SU-DHL-6 (cell line): ENCODE data around the gene OR6C2.
"Not testable (repeated sequence)": the region's sequence is repeated elsewhere in the genome, so short reads cannot be mapped to it uniquely, and the experiment has no call there.

Experiments
- H2AFZ ChIP-seq: fragments of 200-600 bp; sonication (generic); 2 replicates; pipeline ENCODE4 v1.6.1; 2014; ENCODE audit warnings: low read depth, mild to moderate bottlenecking, moderate library complexity, mixed read lengths, antibody characterized with exemption, low read length; ENCODE audit not compliant: severe bottlenecking
- H3F3A ChIP-seq: fragments of 200-600 bp; shearing (Covaris generic); 2 replicates; pipeline ENCODE4 v1.6.0; 2016; ENCODE audit warnings: antibody characterized with exemption, mild to moderate bottlenecking; ENCODE audit not compliant: insufficient read depth
- H3K27ac ChIP-seq: fragments of 200-600 bp; sonication (generic); 2 replicates; pipeline ENCODE4 v1.5.1; 2016; ENCODE audit warnings: low read depth, mild to moderate bottlenecking, low read length, moderate library complexity, mixed read lengths
- H3K27me3 ChIP-seq: fragments of 200-600 bp; sonication (generic), shearing (Covaris generic); 2 replicates; pipeline ENCODE4 v1.6.0; 2014; ENCODE audit warnings: mild to moderate bottlenecking, low read length
- H3K36me3 ChIP-seq: fragments of 200-600 bp; sonication (generic); 2 replicates; pipeline ENCODE4 v1.6.1; 2014; ENCODE audit warnings: mild to moderate bottlenecking, low read length, mixed read lengths
- H3K4me2 ChIP-seq: fragments of 300-600, 200-600 bp; shearing (Covaris generic), sonication (generic); 2 replicates; pipeline ENCODE4 v1.6.0; 2014; ENCODE audit warnings: low read length, low read depth, mild to moderate bottlenecking; ENCODE audit not compliant: poor library complexity, severe bottlenecking
- H3K4me3 ChIP-seq: fragments of 200-600 bp; sonication (generic); 2 replicates; pipeline ENCODE4 v1.5.1; 2014; ENCODE audit warnings: antibody characterized with exemption, low read length, mild to moderate bottlenecking, mixed read lengths; ENCODE audit not compliant: insufficient read depth, poor library complexity, severe bottlenecking
- H3K79me2 ChIP-seq: fragments of 200-600 bp; sonication (generic); 2 replicates; pipeline ENCODE4 v1.6.1; 2014; ENCODE audit warnings: mild to moderate bottlenecking, low read length, moderate library complexity; ENCODE audit not compliant: insufficient read depth
- H3K9ac ChIP-seq: fragments of 200-600 bp; sonication (generic); 2 replicates; pipeline ENCODE4 v1.7.0; 2014; ENCODE audit warnings: mild to moderate bottlenecking, low read length
- H3K9me2 ChIP-seq: fragments of 200-600 bp; sonication (generic); replicated peaks from 2 replicates; pipeline ENCODE4 v1.6.1; 2014; ENCODE audit warnings: low read length; ENCODE audit not compliant: insufficient read depth
- H3K9me3 ChIP-seq: fragments of 200-600 bp; sonication (generic); 2 replicates; pipeline ENCODE4 v1.6.1; 2014; ENCODE audit warnings: low read length, mixed read lengths; ENCODE audit not compliant: insufficient read depth
- H4K20me1 ChIP-seq: fragments of 200-600 bp; sonication (generic); 2 replicates; pipeline ENCODE4 v1.6.1; 2014; ENCODE audit warnings: low read depth, mild to moderate bottlenecking, antibody characterized with exemption, low read length, moderate library complexity, mixed read lengths
- CTCF ChIP-seq: fragments of 200-600 bp; sonication (generic); IDR thresholded peaks from one replicate; pipeline ENCODE4 v1.5.1; 2017; ENCODE audit warnings: antibody characterized with exemption, mild to moderate bottlenecking, low read length, moderate library complexity; ENCODE audit not compliant: insufficient read depth, poor library complexity, severe bottlenecking
- EZH2phosphoT487 ChIP-seq: fragments of 200-600 bp; sonication (generic), shearing (Covaris generic); conservative IDR thresholded peaks from 2 replicates; pipeline ENCODE4 v1.6.1; 2018; ENCODE audit warnings: mild to moderate bottlenecking, antibody characterized with exemption, low read length, moderate library complexity, mixed read lengths

OR6C2 gene

GRCh38 chr12:55472264-55472663 is 28.4 kb downstream of the OR6C2 start:
- Histone ChIP-seq H3K9ac (no peak overlapping the region), H2AFZ (no peak overlapping the region), H3K9me3 (no peaks in the 10 kb centered on the region), H3K36me3 (no peaks in the 10 kb centered on the region), H3K9me2 (no peaks in the 10 kb centered on the region), H3K27ac (no peak overlapping the region), H4K20me1 (no peaks in the 10 kb centered on the region), H3F3A (no peaks in the 10 kb centered on the region), H3K4me3 (no peak overlapping the region), H3K4me2 (no peak overlapping the region), H3K79me2 (no peaks in the 10 kb centered on the region), H3K27me3 (no peaks in the 10 kb centered on the region)
- TF ChIP-seq EZH2phosphoT487 (no peak), CTCF (no peak)

- H3K27ac ChIP-seq, H3K36me3 ChIP-seq, H3K9ac ChIP-seq, H4K20me1 ChIP-seq, H3K9me3 ChIP-seq, H3K9me2 ChIP-seq, H3K4me3 ChIP-seq, H3K4me2 ChIP-seq, H3K27me3 ChIP-seq, H3K79me2 ChIP-seq, H3F3A ChIP-seq, H2AFZ ChIP-seq: not testable (repeated sequence)
Observed at GRCh38 chr12:55479136-55479535, 35.3 kb downstream of the OR6C2 start.

DNA sequence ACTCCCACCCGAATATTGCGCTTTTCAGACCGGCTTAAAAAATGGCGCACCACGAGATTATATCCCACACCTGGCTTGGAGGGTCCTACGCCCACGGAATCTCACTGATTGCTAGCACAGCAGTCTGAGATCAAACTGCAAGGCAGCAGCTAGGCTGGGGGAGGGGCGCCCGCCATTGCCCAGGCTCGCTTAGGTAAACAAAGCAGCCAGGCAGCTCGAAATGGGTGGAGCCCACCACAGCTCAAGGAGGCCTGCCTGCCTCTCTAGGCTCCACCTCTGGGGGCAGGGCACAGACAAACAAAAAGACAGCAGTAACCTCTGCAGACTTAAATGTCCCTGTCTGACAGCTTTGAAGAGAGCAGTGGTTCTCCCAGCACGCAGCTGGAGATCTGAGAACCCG is 40.4 kb downstream of the OR6C2 start:
- H3K4me2 ChIP-seq: not testable (repeated sequence)

GRCh38 chr12:55492078-55492477 is 48.2 kb downstream of the OR6C2 start, which contains the start of gene OR6C68:
TSS of gene OR6C68 (plus strand) at chr12:55492378. CDS start at chr12:55492378, 0 bp downstream.
- TF ChIP-seq CTCF (no peak), EZH2phosphoT487 (no peak)
- no peaks in the 10 kb centered on the region for H3K27me3 ChIP-seq
- H3K9me2 ChIP-seq: no peaks in the 10 kb centered on the region
- no peaks in the 10 kb centered on the region for H3F3A ChIP-seq
- H3K36me3 ChIP-seq: no peaks in the 10 kb centered on the region
- no peak within 1 kb of the TSS for H3K27ac ChIP-seq
- H3K4me2 ChIP-seq: no peak within 1 kb of the TSS
- no peak within 1 kb of the TSS for H3K9ac ChIP-seq
- no peaks in the 10 kb centered on the region for H4K20me1 ChIP-seq
- no peaks in the 10 kb centered on the region for H3K79me2 ChIP-seq
- no peak within 1 kb of the TSS for H2AFZ ChIP-seq
- H3K9me3 ChIP-seq: no peaks in the 10 kb centered on the region
- H3K4me3 ChIP-seq: no peak within 1 kb of the TSS

More for the DNA sequence above, 40.4 kb downstream of the OR6C2 start:
- H3K79me2 ChIP-seq, H3K4me3 ChIP-seq, H3F3A ChIP-seq, H2AFZ ChIP-seq, H3K27me3 ChIP-seq, H3K27ac ChIP-seq, H3K9me3 ChIP-seq, H3K9ac ChIP-seq, H3K9me2 ChIP-seq, H4K20me1 ChIP-seq, H3K36me3 ChIP-seq: not testable (repeated sequence)
